Stimulated activated CD4-positive, alpha-beta T cell treated with anti-CD3 and anti-CD28 coated beads, Interleukin-4, amount 100 ng/mL, for 48 hours (primary cell): Measurements from ENCODE around the gene TRPM3.

ENCODE experiments used
- DNase-seq, 2 donors: peaks; one replicate each; pipeline ENCODE4 v3.0.0-alpha.2; 2020; ENCODE audit warnings: low read depth in 2 of 2

Gene TRPM3

GRCh38 chr9:70947511-70947910, 173.9 kb downstream of the TRPM3 start:
- DNase-seq: no peak

- DNase-seq: no peak
Observed at GRCh38 chr9:70947086-70947485, 174.3 kb downstream of the TRPM3 start.

- no peak for DNase-seq
Observed at GRCh38 chr9:70945301-70945700, 176.1 kb downstream of the TRPM3 start.

GRCh38 chr9:70941191-70941590, 180.2 kb downstream of the TRPM3 start:
- DNase-seq: no peak

GRCh38 chr9:70940605-70941004, 180.8 kb downstream of the TRPM3 start:
- no peak for DNase-seq

- no peak for DNase-seq
Observed at GRCh38 chr9:70936536-70936935, 184.9 kb downstream of the TRPM3 start.

GRCh38 chr9:70935856-70936255, 185.6 kb downstream of the TRPM3 start:
- DNase-seq: no peak

GRCh38 chr9:70934642-70935041, 186.8 kb downstream of the TRPM3 start:
- DNase-seq: no peak

GRCh38 chr9:70933321-70933720, 188.1 kb downstream of the TRPM3 start:
- no peak for DNase-seq

- no peak for DNase-seq
Observed at GRCh38 chr9:70932097-70932496, 189.3 kb downstream of the TRPM3 start.

GRCh38 chr9:70927530-70927929, 193.9 kb downstream of the TRPM3 start:
- no peak for DNase-seq

- DNase-seq: no peak
Observed at GRCh38 chr9:70924895-70925547, 196.4 kb downstream of the TRPM3 start.

GRCh38 chr9:70924380-70924779, 197.0 kb downstream of the TRPM3 start:
- DNase-seq: no peak

- no peak for DNase-seq
Observed at GRCh38 chr9:70923961-70924360, 197.5 kb downstream of the TRPM3 start.

- DNase-seq: no peak
Observed at GRCh38 chr9:70921136-70921535, 200.3 kb downstream of the TRPM3 start.

GRCh38 chr9:70917277-70917676, 204.1 kb downstream of the TRPM3 start:
- DNase-seq: no peak

GRCh38 chr9:70911791-70912190, 209.6 kb downstream of the TRPM3 start:
- no peak for DNase-seq

- DNase-seq: no peak
Observed at GRCh38 chr9:70910598-70910997, 210.8 kb downstream of the TRPM3 start.

GRCh38 chr9:70902692-70903131, 218.7 kb downstream of the TRPM3 start:
- DNase-seq: no peak

- no peak for DNase-seq
Observed at GRCh38 chr9:70902171-70902570, 219.2 kb downstream of the TRPM3 start.

GRCh38 chr9:70901746-70902145, 219.7 kb downstream of the TRPM3 start:
- no peak for DNase-seq

GRCh38 chr9:70901013-70901412, 220.4 kb downstream of the TRPM3 start:
- no peak for DNase-seq

GRCh38 chr9:70893580-70894122, 227.8 kb downstream of the TRPM3 start:
- DNase-seq: no peak

- DNase-seq: no peak
Observed at GRCh38 chr9:70888471-70888870, 232.9 kb downstream of the TRPM3 start.
